CD14-positive monocyte (primary cell): ENCODE measurements around the gene PRDM9. TPM values are rescaled to one million over a fixed set of nuclear protein-coding genes. Genes with fewer than 3 reads are reported as not detected.

Experiments
- DNase-seq, 3 donors: peaks; one replicate each; pipeline ENCODE4 v3.0.0-alpha.2; 2011 to 2022
- H2AFZ ChIP-seq: 2 replicates; pipeline ENCODE4 v1.6.0; 2012; ENCODE audit warnings: mild to moderate bottlenecking, low read depth, low read length, inconsistent platforms; ENCODE audit not compliant: insufficient read depth, poor library complexity, severe bottlenecking
- H3K27ac ChIP-seq, 2 donors: 1 replicate in 1 of 2; 2 replicates in 1 of 2; pipeline ENCODE4 v1.5.1; 2012 to 2013; ENCODE audit warnings: low read length in 2 of 2, control low read depth in 1 of 2, inconsistent platforms in 1 of 2, low read depth in 1 of 2, mild to moderate bottlenecking in 1 of 2
- H3K27me3 ChIP-seq, 2 donors: one replicate each; pipeline versions ENCODE4 v1.6.0 to v1.6.1; 2011 to 2013; ENCODE audit warnings: low read length in 2 of 2; ENCODE audit not compliant: control insufficient read depth in 2 of 2, insufficient read depth in 2 of 2
- H3K36me3 ChIP-seq, 2 donors: replicated peaks in 1 of 2; 1 replicate in 1 of 2; 2 replicates in 1 of 2; pipeline versions ENCODE4 v1.5.1 to v1.6.1; 2012 to 2013; ENCODE audit warnings: low read length in 2 of 2, control low read depth in 1 of 2, inconsistent platforms in 1 of 2, mild to moderate bottlenecking in 1 of 2; ENCODE audit not compliant: insufficient read depth in 2 of 2, control insufficient read depth in 1 of 2
- H3K4me1 ChIP-seq, 2 donors: 1 replicate in 1 of 2; 2 replicates in 1 of 2; pipeline versions ENCODE4 v1.5.1 to v1.6.1; 2012 to 2013; ENCODE audit warnings: low read length in 2 of 2, control low read depth in 1 of 2, inconsistent platforms in 1 of 2, mild to moderate bottlenecking in 1 of 2, moderate library complexity in 1 of 2; ENCODE audit not compliant: insufficient read depth in 2 of 2, control insufficient read depth in 1 of 2
- H3K4me2 ChIP-seq: replicated peaks from 2 replicates; pipeline ENCODE3; 2012; ENCODE audit warnings: low read length, moderate library complexity, mild to moderate bottlenecking; ENCODE audit not compliant: poor library complexity, severe bottlenecking; ENCODE audit errors: extremely low read depth
- H3K4me3 ChIP-seq, 3 experiments: fragments of 200-600 bp in 1 of 3; sonication (generic) in 1 of 3; replicated peaks in 1 of 3; 1 replicate in 2 of 3; 2 replicates in 1 of 3; pipeline ENCODE4 v1.5.1; 2011 to 2013; ENCODE audit warnings: low read length in 3 of 3, mild to moderate bottlenecking in 3 of 3, control low read depth in 2 of 3, low read depth in 2 of 3, inconsistent platforms in 1 of 3, moderate library complexity in 1 of 3
- H3K79me2 ChIP-seq: 2 replicates; pipeline ENCODE4 v1.6.0; 2012; ENCODE audit warnings: mild to moderate bottlenecking, control low read depth, inconsistent platforms, low read length, moderate library complexity; ENCODE audit not compliant: insufficient read depth
- H3K9ac ChIP-seq: 2 replicates; pipeline ENCODE4 v1.6.0; 2017; ENCODE audit warnings: low read length, mild to moderate bottlenecking; ENCODE audit not compliant: insufficient read depth, poor library complexity, severe bottlenecking
- H3K9me3 ChIP-seq, 2 donors: replicated peaks in 1 of 2; 1 replicate in 1 of 2; 2 replicates in 1 of 2; pipeline versions ENCODE4 v1.5.1 to v1.6.1; 2012 to 2013; ENCODE audit warnings: low read length in 2 of 2, control low read depth in 1 of 2; ENCODE audit not compliant: control insufficient read depth in 1 of 2, insufficient read depth in 1 of 2
- H4K20me1 ChIP-seq: 2 replicates; pipeline ENCODE4 v1.6.0; 2012; ENCODE audit warnings: mild to moderate bottlenecking, low read length, control low read depth, moderate library complexity; ENCODE audit not compliant: insufficient read depth
- H3K27ac Mint-ChIP-seq, 7 donors: one replicate each; pipeline ENCODE4 v1.8.0; 2020; ENCODE audit warnings: mild to moderate bottlenecking in 7 of 7, mixed read lengths in 7 of 7, moderate library complexity in 6 of 7, inconsistent platforms in 2 of 7
- H3K27me3 Mint-ChIP-seq, 3 donors: one replicate each; pipeline ENCODE4 v1.8.0; 2021 to 2022; ENCODE audit warnings: low read depth in 3 of 3, mild to moderate bottlenecking in 3 of 3, mixed read lengths in 3 of 3, moderate library complexity in 3 of 3, inconsistent platforms in 1 of 3
- H3K36me3 Mint-ChIP-seq, 2 donors: one replicate each; pipeline ENCODE4 v1.8.0; 2020; ENCODE audit warnings: mixed read lengths in 2 of 2, inconsistent platforms in 1 of 2, mild to moderate bottlenecking in 1 of 2
- H3K4me1 Mint-ChIP-seq: one replicate; pipeline ENCODE4 v1.8.0; 2020; ENCODE audit warnings: mild to moderate bottlenecking, mixed read lengths
- H3K4me3 Mint-ChIP-seq, 2 donors: one replicate each; pipeline ENCODE4 v1.8.0; 2020; ENCODE audit warnings: mild to moderate bottlenecking in 2 of 2, mixed read lengths in 2 of 2, moderate library complexity in 1 of 2
- H3K9me3 Mint-ChIP-seq, 7 donors: one replicate each; pipeline ENCODE4 v1.8.0; 2020 to 2022; ENCODE audit warnings: mixed read lengths in 7 of 7, mild to moderate bottlenecking in 6 of 7, moderate library complexity in 6 of 7, inconsistent platforms in 2 of 7
- CTCF ChIP-seq: fragments of 200-600 bp; IDR thresholded peaks from one replicate; pipeline ENCODE4 v1.8.0; 2022; ENCODE audit warnings: antibody characterized with exemption, mild to moderate bottlenecking
- WGBS: methylation state at CpG from one replicate; pipeline ENCODE4 v1.1.5; 2013; ENCODE audit warnings: missing lambda C conversion rate; ENCODE audit not compliant: insufficient coverage; 5-methylcytosine and 5-hydroxymethylcytosine counted together
- intact Hi-C, 2 donors: fragments of 100-400 bp; cut with micrococcal nuclease; formaldehyde crosslinking; loops; one replicate each; pipeline versions ENCODE4 v1.15.0 to v1.15.1; 2023
- polyA plus RNA-seq, 3 donors: library from polyadenylated mRNA; depleted of rRNA in 1 of 3; unstranded in 2 of 3; stranded (reverse) in 1 of 3; fragments of 300-500 nt in 2 of 3; fragments of >200 nt in 1 of 3; fragmentation: Illumina TruSeq in 2 of 3; gene quantifications; 1 replicate in 2 of 3; 2 replicates in 1 of 3; pipeline ENCODE4 v1.2.3, GENCODE V29; 2012 to 2021

The PRDM9 gene
- polyA plus RNA-seq, 3 donors, result not detected

GRCh38 chr5:23473915-23474314 lies 33.5 kb upstream of the PRDM9 start:
- H3K27ac Mint-ChIP-seq, result no peak overlapping the region
- no peak overlapping the region for H3K4me2 ChIP-seq
- no peak for DNase-seq
- no peak overlapping the region for H3K4me3 Mint-ChIP-seq
- H3K36me3 ChIP-seq, result no peaks in the 10 kb centered on the region
- no peaks in the 10 kb centered on the region for H3K4me1 ChIP-seq
- H3K79me2 ChIP-seq, result no peaks in the 10 kb centered on the region
- H3K36me3 Mint-ChIP-seq, result no peaks in the 10 kb centered on the region
- H3K4me3 ChIP-seq, result no peak overlapping the region
- H2AFZ ChIP-seq, result no peak overlapping the region
- H3K27me3 Mint-ChIP-seq, result no peaks in the 10 kb centered on the region
- H3K9me3 Mint-ChIP-seq, result peaks cover 0 to 3% (median 1%) of the 10 kb centered on the region in 7 donors
- H3K9me3 ChIP-seq, result no peaks in the 10 kb centered on the region
- H3K27me3 ChIP-seq, result no peaks in the 10 kb centered on the region
- H3K9ac ChIP-seq, result no peak overlapping the region
- H3K4me1 Mint-ChIP-seq, result no peaks in the 10 kb centered on the region
- no peak overlapping the region for H3K27ac ChIP-seq
- H4K20me1 ChIP-seq, result no peaks in the 10 kb centered on the region
- no peak for TF ChIP-seq CTCF
- intact Hi-C loops, result no loop called here

- intact Hi-C loops, result no loop called here
- H3K4me1 Mint-ChIP-seq, result no peaks in the 10 kb centered on the region
- TF ChIP-seq CTCF, result no peak
These were observed 33.1 kb upstream of the PRDM9 start for GRCh38 chr5:23474315-23474714.

More at GRCh38 chr5:23474315-23474714, 33.1 kb upstream of the PRDM9 start:
- WGBS, result no CpG with 5 or more reads among the region's 1 CpG
- DNase-seq, result no peak
- no peaks in the 10 kb centered on the region for H3K36me3 ChIP-seq
- no peak overlapping the region for H3K4me3 Mint-ChIP-seq
- no peaks in the 10 kb centered on the region for H3K27me3 ChIP-seq
- H3K27ac Mint-ChIP-seq, result no peak overlapping the region
- H3K27ac ChIP-seq, result no peak overlapping the region
- no peaks in the 10 kb centered on the region for H3K27me3 Mint-ChIP-seq
- no peak overlapping the region for H3K4me3 ChIP-seq
- no peak overlapping the region for H3K9ac ChIP-seq
- H3K4me2 ChIP-seq, result no peak overlapping the region
- peaks cover 0 to 3% (median 1%) of the 10 kb centered on the region in 7 donors for H3K9me3 Mint-ChIP-seq
- no peak overlapping the region for H2AFZ ChIP-seq
- H3K36me3 Mint-ChIP-seq, result no peaks in the 10 kb centered on the region
- H4K20me1 ChIP-seq, result no peaks in the 10 kb centered on the region
- no peaks in the 10 kb centered on the region for H3K9me3 ChIP-seq
- no peaks in the 10 kb centered on the region for H3K79me2 ChIP-seq
- no peaks in the 10 kb centered on the region for H3K4me1 ChIP-seq
